Measurements from ENCODE around the gene MCOLN2. TPM values are rescaled to one million over a fixed set of nuclear protein-coding genes. Genes with fewer than 3 reads are reported as not detected.

Gene MCOLN2
- total RNA-seq, 2 donors from 2014 or later: 1.1 to 6.8 TPM

DNA sequence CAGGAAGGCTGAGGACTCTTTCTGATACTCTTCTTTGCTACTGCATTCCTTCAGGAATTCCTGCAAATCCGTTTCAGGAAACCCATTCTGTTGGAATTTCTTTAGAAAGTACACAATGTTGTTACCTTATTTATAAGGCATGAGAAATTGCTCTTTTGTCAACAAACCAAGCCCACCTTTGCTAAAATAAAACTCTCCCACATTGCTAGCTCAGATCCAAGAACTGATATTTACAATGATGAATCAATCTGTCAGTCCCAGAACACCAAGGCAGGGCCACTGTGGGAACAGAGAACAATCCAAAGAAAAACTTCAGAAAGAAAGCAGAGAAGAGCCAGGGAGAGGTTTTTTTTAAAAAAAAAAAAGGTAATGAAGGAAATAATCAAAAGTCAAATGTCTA, 67.3 kb downstream of the MCOLN2 start:
- no peak overlapping the region for H3K27ac ChIP-seq
- 59% methylated on average over 1 of the region's 1 CpG for WGBS
- no peaks in the 10 kb centered on the region for H3K36me3 ChIP-seq
- H3K4me3 ChIP-seq: no peak overlapping the region
- no peaks in the 10 kb centered on the region for H3K9me3 ChIP-seq
- H3K27me3 ChIP-seq (replicated peaks; ENCODE audit: insufficient read depth): no peaks in the 10 kb centered on the region
- H3K4me1 ChIP-seq (replicated peaks): no peaks in the 10 kb centered on the region
- TF ChIP-seq POLR2AphosphoS5 (IDR thresholded peaks at IDR 0.05): no peak
- TF ChIP-seq POLR2A (IDR thresholded peaks at IDR 0.05): no peak
- TF ChIP-seq, protein P1, sequence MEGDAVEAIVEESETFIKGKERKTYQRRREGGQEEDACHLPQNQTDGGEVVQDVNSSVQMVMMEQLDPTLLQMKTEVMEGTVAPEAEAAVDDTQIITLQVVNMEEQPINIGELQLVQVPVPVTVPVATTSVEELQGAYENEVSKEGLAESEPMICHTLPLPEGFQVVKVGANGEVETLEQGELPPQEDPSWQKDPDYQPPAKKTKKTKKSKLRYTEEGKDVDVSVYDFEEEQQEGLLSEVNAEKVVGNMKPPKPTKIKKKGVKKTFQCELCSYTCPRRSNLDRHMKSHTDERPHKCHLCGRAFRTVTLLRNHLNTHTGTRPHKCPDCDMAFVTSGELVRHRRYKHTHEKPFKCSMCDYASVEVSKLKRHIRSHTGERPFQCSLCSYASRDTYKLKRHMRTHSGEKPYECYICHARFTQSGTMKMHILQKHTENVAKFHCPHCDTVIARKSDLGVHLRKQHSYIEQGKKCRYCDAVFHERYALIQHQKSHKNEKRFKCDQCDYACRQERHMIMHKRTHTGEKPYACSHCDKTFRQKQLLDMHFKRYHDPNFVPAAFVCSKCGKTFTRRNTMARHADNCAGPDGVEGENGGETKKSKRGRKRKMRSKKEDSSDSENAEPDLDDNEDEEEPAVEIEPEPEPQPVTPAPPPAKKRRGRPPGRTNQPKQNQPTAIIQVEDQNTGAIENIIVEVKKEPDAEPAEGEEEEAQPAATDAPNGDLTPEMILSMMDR (IDR thresholded peaks at IDR 0.05): no peak
- DNase-seq (ENCODE audit: low spot score): no peak
- intact Hi-C loops (cut with DNase I): no loop called here

DNA sequence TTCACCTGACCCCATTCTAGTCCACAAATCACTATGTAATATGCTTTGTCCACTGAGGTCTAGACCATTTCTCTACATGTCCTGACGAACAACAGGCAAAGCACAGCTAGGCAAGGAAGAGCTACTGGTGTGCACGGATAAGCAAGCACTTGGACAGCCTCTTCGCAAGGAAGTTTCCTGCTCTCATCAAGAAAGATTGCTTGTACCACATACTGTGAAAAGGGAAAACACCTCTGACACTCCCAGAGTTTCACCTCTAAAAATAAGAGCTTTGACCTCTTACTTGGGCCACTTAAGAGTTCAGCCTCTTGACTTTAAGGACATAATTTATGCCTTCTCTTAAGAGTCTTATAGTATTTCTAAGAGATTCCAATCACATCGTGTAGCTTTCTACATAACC, 67.9 kb downstream of the MCOLN2 start:
- no peaks in the 10 kb centered on the region for H3K36me3 ChIP-seq
- H3K4me3 ChIP-seq: no peak overlapping the region
- no peak for DNase-seq (ENCODE audit: low spot score)
- 83% methylated on average over 4 of the region's 4 CpGs for WGBS
- no peaks in the 10 kb centered on the region for H3K9me3 ChIP-seq
- no peaks in the 10 kb centered on the region for H3K27me3 ChIP-seq (replicated peaks; ENCODE audit: insufficient read depth)
- no peak overlapping the region for H3K27ac ChIP-seq
- H3K4me1 ChIP-seq (replicated peaks): no peaks in the 10 kb centered on the region
- intact Hi-C loops (cut with DNase I): no loop called here
- no peak for TF ChIP-seq POLR2A (IDR thresholded peaks at IDR 0.05)
- no peak for TF ChIP-seq POLR2AphosphoS5 (IDR thresholded peaks at IDR 0.05)
- TF ChIP-seq, protein P1 (IDR thresholded peaks at IDR 0.05): no peak

DNA sequence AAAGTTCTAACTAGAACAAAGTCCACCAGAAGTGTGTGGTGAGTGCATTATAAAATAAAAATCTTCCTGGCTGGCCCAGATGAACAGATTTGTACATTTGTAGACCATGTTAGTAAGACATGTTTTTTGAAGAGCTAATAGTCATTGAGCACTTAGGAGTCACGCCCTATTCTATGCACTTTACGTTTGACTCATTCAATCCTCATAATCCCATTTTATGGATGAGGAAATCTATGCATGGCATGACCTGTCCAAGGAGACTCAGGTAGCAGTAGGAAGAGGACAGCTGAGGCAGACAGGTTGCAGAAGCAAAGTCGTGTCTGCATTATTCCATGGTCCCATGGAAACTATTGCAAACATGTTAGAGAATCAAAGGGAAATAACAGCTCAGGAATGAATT, 73.6 kb downstream of the MCOLN2 start:
- H3K36me3 ChIP-seq: no peaks in the 10 kb centered on the region
- no peak overlapping the region for H3K27ac ChIP-seq
- no peaks in the 10 kb centered on the region for H3K4me1 ChIP-seq (replicated peaks)
- no peak for TF ChIP-seq POLR2AphosphoS5 (IDR thresholded peaks at IDR 0.05)
- no peak for TF ChIP-seq POLR2A (IDR thresholded peaks at IDR 0.05)
- TF ChIP-seq, protein P1 (IDR thresholded peaks at IDR 0.05): no peak
- 86% methylated on average over 3 of the region's 3 CpGs for WGBS
- H3K4me3 ChIP-seq: no peak overlapping the region
- no peak for DNase-seq (ENCODE audit: low spot score)
- no peaks in the 10 kb centered on the region for H3K27me3 ChIP-seq (replicated peaks; ENCODE audit: insufficient read depth)
- H3K9me3 ChIP-seq: no peaks in the 10 kb centered on the region
- intact Hi-C loops (cut with DNase I): no loop called here

DNA sequence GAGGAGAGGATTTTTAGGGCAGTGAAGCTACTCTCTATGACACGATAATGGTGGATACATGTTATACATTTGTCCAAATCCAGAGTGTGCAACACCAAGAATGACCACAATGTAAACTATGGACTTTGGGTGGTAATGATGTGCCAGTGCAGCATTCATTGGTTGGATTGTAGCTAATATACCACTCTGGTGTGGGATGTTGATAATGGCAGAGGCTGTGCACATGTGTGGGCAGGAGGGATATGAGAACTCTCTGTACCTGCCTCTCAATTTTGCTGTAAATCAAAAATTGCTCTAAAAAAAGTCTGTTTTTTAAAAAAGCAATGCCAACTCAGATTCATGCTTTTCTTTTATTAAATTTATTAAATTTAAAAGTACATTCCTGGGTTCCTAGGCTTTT, 76.8 kb downstream of the MCOLN2 start:
- DNase-seq (ENCODE audit: low spot score): no peak
- Histone ChIP-seq H3K27ac (no peak overlapping the region), H3K9me3 (no peaks in the 10 kb centered on the region), H3K4me3 (no peak overlapping the region), H3K4me1 (replicated peaks) (no peaks in the 10 kb centered on the region), H3K27me3 (replicated peaks; ENCODE audit: insufficient read depth) (no peaks in the 10 kb centered on the region), H3K36me3 (no peaks in the 10 kb centered on the region)
- TF ChIP-seq POLR2AphosphoS5 (IDR thresholded peaks at IDR 0.05) (no peak), POLR2A (IDR thresholded peaks at IDR 0.05) (no peak)
- TF ChIP-seq, protein P1 (IDR thresholded peaks at IDR 0.05): no peak
- WGBS: 100% methylated on average over 1 of the region's 1 CpG
- intact Hi-C loops (cut with DNase I): no loop called here

DNA sequence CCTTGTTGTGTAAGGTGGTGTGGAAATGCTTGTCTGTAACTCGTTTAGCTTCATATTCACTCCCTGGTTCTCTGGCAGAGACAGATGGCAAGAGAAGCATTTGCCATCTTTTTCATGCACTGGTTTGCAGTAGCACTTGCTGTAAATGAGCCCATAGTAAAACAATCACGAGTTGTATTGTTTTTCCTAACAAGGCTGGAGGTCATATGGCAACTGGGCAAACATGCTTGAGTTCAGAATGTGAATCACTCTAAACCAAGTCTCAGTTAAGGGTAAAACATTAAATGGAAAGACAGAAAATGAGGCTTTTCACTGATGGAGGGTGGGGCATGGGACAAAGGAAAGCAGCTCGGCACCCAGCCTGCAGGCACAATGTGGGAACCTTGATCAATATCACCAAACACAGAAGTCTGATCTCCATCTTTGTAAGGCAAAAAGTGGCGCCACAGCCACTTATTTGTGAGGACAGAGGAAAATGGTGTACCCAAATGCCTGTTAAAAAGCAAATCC, 77.4 kb downstream of the MCOLN2 start:
- H3K9me3 ChIP-seq: no peaks in the 10 kb centered on the region
- H3K4me3 ChIP-seq: no peak overlapping the region
- H3K36me3 ChIP-seq: no peaks in the 10 kb centered on the region
- no peak for DNase-seq (ENCODE audit: low spot score)
- no peaks in the 10 kb centered on the region for H3K27me3 ChIP-seq (replicated peaks; ENCODE audit: insufficient read depth)
- 70% methylated on average over 4 of the region's 4 CpGs for WGBS
- intact Hi-C loops (cut with DNase I): no loop called here
- no peak overlapping the region for H3K27ac ChIP-seq
- no peaks in the 10 kb centered on the region for H3K4me1 ChIP-seq (replicated peaks)
- no peak for TF ChIP-seq POLR2AphosphoS5 (IDR thresholded peaks at IDR 0.05)
- TF ChIP-seq, protein P1 (IDR thresholded peaks at IDR 0.05): no peak
- TF ChIP-seq POLR2A (IDR thresholded peaks at IDR 0.05): no peak

All from prostate gland (tissue), 2 donors.